Uterus (tissue), 2 donors: ENCODE data around the gene TSPAN9.

Source experiments
- POLR2A ChIP-seq, 2 donors: fragments of 450-650 bp; IDR thresholded peaks; one replicate each; pipeline ENCODE4 v1.6.1; 2016; ENCODE audit warnings: antibody characterized with exemption in 2 of 2, mild to moderate bottlenecking in 1 of 2, moderate library complexity in 1 of 2
- TF ChIP-seq, protein P1 (sequence below), 4 experiments: fragments of 200-600 bp in 2 of 4; fragments of 450-650 bp in 2 of 4; sonication (generic) in 2 of 4; IDR thresholded peaks; one replicate each; pipeline ENCODE4 v1.5.1; 2016 to 2019; ENCODE audit warnings: antibody characterized with exemption in 4 of 4, mild to moderate bottlenecking in 2 of 4, moderate library complexity in 1 of 4

GRCh38 chr12:3328571-3328970 lies 251.4 kb downstream of the TSPAN9 start:
- TF ChIP-seq, protein P1, sequence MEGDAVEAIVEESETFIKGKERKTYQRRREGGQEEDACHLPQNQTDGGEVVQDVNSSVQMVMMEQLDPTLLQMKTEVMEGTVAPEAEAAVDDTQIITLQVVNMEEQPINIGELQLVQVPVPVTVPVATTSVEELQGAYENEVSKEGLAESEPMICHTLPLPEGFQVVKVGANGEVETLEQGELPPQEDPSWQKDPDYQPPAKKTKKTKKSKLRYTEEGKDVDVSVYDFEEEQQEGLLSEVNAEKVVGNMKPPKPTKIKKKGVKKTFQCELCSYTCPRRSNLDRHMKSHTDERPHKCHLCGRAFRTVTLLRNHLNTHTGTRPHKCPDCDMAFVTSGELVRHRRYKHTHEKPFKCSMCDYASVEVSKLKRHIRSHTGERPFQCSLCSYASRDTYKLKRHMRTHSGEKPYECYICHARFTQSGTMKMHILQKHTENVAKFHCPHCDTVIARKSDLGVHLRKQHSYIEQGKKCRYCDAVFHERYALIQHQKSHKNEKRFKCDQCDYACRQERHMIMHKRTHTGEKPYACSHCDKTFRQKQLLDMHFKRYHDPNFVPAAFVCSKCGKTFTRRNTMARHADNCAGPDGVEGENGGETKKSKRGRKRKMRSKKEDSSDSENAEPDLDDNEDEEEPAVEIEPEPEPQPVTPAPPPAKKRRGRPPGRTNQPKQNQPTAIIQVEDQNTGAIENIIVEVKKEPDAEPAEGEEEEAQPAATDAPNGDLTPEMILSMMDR (IDR thresholded peaks at IDR 0.05): no peak
- no peak for TF ChIP-seq POLR2A (IDR thresholded peaks at IDR 0.05)
